Lung (tissue), 12 donors: Measurements from ENCODE around the gene KRTAP4-3. TPM values are rescaled to one million over a fixed set of nuclear protein-coding genes. Genes with fewer than 3 reads are reported as not detected.
"Not testable (repeated sequence)": the region's sequence is repeated elsewhere in the genome, so short reads cannot be mapped to it uniquely, and the experiment has no call there.

ENCODE experiments used
- ATAC-seq: fragments of 200-7000 bp; cut with Tn5 transposase; one replicate; pipeline ENCODE4 v1.9.1; 2020; ENCODE audit warnings: moderate number of reproducible peaks; ENCODE audit not compliant: insufficient read depth, low FRiP score
- DNase-seq, 3 donors: peaks; one replicate each; pipeline ENCODE4 v3.0.0-alpha.2; 2013 to 2017
- H3K27ac ChIP-seq, 2 donors: one replicate each; pipeline ENCODE4 v1.5.1; 2013; ENCODE audit warnings: mild to moderate bottlenecking in 2 of 2, moderate library complexity in 2 of 2, control low read depth in 1 of 2, inconsistent platforms in 1 of 2, low read depth in 1 of 2, low read length in 1 of 2
- H3K27me3 ChIP-seq, 3 donors: one replicate each; pipeline ENCODE4 v1.5.1; 2013; ENCODE audit warnings: low read length in 2 of 3; ENCODE audit not compliant: control insufficient read depth in 3 of 3, insufficient read depth in 3 of 3
- H3K36me3 ChIP-seq, 4 donors: one replicate each; pipeline ENCODE4 v1.5.1; 2013; ENCODE audit warnings: low read length in 4 of 4, mild to moderate bottlenecking in 1 of 4, moderate library complexity in 1 of 4; ENCODE audit not compliant: control insufficient read depth in 4 of 4, insufficient read depth in 4 of 4
- H3K4me1 ChIP-seq, 5 donors: one replicate each; pipeline ENCODE4 v1.5.1; 2013; ENCODE audit warnings: low read length in 5 of 5, mild to moderate bottlenecking in 2 of 5, moderate library complexity in 1 of 5; ENCODE audit not compliant: control insufficient read depth in 5 of 5, insufficient read depth in 5 of 5
- H3K4me3 ChIP-seq: one replicate; pipeline ENCODE4 v1.5.1; 2013; ENCODE audit warnings: mild to moderate bottlenecking, control low read depth, moderate library complexity
- H3K9ac ChIP-seq, 2 donors: one replicate each; pipeline ENCODE4 v1.5.1; 2013; ENCODE audit warnings: low read length in 2 of 2, control low read depth in 1 of 2; ENCODE audit not compliant: insufficient read depth in 1 of 2
- H3K9me3 ChIP-seq, 4 donors: one replicate each; pipeline ENCODE4 v1.5.1; 2013; ENCODE audit warnings: low read length in 3 of 4, mild to moderate bottlenecking in 1 of 4, moderate library complexity in 1 of 4; ENCODE audit not compliant: control insufficient read depth in 4 of 4, insufficient read depth in 3 of 4
- WGBS, 2 donors: extraction: QIAGEN DNeasy Blood & Tissue Kit; methylation state at CpG; one replicate each; pipeline ENCODE4 v1.1.7; 2013; 5-methylcytosine and 5-hydroxymethylcytosine counted together
- polyA plus RNA-seq, 2 donors: library from polyadenylated mRNA; stranded (reverse); fragments of 200-250 nt; gene quantifications; one replicate each; pipeline ENCODE4 v1.2.1, GENCODE V29; 2013
- total RNA-seq, 2 donors: library from RNA; depleted of rRNA in 1 of 2; stranded (reverse); fragments of >200 nt in 1 of 2; gene quantifications; one replicate each; pipeline ENCODE4 v1.2.1, GENCODE V29; 2014 to 2021
- TF ChIP-seq, protein P1 (sequence below): IDR thresholded peaks from 2 replicates; pipeline ENCODE4 v1.5.1; 2012; ENCODE audit warnings: mild to moderate bottlenecking; ENCODE audit errors: control extremely low read depth, extremely low read depth
- donor health status: control.
- donor health status: control.
- donor health status: Bipolar disorder and iron deficiency.
- donor health status: healthy.
- donor health status: DM: yes; HTN: yes; CAD: no.

The KRTAP4-3 gene
- total and polyA plus RNA-seq, 4 donors, result not detected

DNA sequence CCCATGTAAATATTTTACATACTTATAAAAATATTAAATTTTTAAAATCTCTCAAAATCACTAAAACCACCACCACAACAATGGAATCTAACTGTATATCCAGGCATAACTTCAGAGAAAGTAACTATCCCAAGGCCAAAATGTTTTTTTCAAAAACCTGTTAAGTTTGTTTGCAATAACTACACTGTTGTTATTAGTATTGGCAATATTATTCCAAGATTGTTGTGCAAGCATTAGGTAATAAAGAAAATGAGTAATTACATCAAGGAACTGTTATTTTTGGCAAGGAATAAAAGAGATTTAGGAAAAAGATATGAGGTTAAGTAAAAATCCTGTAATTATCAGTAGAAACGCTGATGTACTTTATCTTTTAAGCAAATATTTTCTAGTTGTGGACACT lies 40.6 kb downstream of the KRTAP4-3 start:
- ATAC-seq, result no peak
- no peak overlapping the region for H3K4me3 ChIP-seq
- H3K27ac ChIP-seq, result no peak overlapping the region
- peaks cover 0 to under 1% (median 0%) of the 10 kb centered on the region in 4 donors for H3K9me3 ChIP-seq
- no peak overlapping the region for H3K9ac ChIP-seq
- no peaks in the 10 kb centered on the region for H3K36me3 ChIP-seq
- H3K27me3 ChIP-seq, result no peaks in the 10 kb centered on the region
- no peaks in the 10 kb centered on the region for H3K4me1 ChIP-seq
- TF ChIP-seq, protein P1, sequence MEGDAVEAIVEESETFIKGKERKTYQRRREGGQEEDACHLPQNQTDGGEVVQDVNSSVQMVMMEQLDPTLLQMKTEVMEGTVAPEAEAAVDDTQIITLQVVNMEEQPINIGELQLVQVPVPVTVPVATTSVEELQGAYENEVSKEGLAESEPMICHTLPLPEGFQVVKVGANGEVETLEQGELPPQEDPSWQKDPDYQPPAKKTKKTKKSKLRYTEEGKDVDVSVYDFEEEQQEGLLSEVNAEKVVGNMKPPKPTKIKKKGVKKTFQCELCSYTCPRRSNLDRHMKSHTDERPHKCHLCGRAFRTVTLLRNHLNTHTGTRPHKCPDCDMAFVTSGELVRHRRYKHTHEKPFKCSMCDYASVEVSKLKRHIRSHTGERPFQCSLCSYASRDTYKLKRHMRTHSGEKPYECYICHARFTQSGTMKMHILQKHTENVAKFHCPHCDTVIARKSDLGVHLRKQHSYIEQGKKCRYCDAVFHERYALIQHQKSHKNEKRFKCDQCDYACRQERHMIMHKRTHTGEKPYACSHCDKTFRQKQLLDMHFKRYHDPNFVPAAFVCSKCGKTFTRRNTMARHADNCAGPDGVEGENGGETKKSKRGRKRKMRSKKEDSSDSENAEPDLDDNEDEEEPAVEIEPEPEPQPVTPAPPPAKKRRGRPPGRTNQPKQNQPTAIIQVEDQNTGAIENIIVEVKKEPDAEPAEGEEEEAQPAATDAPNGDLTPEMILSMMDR, result no peak
- DNase-seq, result no peak
- WGBS, 2 donors, result 67 to 83% methylated on average over 1 of the region's 1 CpG

DNA sequence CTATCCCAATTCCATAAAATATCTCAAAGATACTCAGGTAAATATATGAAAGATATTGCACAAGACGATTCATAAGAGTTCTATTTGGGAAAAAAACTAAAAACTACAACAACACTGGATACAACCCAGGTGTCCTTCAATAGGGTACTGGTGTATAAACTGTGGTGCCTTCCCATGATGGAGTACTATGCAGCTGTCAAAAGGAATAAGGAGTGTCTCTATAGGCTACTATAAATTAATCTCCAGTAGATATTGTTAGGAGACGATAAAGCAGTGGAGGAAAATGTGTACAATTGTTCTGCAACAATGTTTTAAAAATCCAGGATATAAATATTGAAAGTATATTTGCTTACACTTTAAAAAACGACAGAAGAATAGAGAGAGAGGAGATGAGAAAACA lies 41.6 kb downstream of the KRTAP4-3 start:
- ATAC-seq (no peak), DNase-seq (no peak)
- Histone ChIP-seq H3K36me3 (no peaks in the 10 kb centered on the region), H3K9ac (no peak overlapping the region), H3K27me3 (no peaks in the 10 kb centered on the region), H3K9me3 (peaks cover 0 to 3% (median 0%) of the 10 kb centered on the region in 4 donors), H3K4me1 (no peaks in the 10 kb centered on the region), H3K27ac (no peak overlapping the region), H3K4me3 (no peak overlapping the region)
- WGBS, 2 donors, result 81 to 89% methylated on average over 3 of the region's 3 CpGs
- TF ChIP-seq, protein P1, result no peak

DNA sequence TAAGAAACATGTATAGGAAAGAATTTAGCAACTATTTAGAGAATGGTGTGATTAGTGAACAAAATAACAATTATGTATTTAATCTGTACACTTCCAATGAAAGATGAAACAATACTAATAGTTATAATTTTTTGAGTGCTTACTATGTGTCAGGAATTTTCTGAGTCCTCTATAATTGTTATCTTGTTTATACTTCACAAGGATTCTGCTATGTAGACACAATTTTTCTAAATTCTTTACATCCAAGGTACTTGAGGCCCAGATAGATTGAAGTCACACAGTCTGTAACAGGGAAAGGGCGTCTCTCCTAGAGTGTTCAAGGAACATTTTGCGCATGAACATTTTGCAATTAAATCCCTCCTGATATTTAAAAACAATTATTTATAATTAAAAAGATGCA lies 43.0 kb downstream of the KRTAP4-3 start:
- Histone ChIP-seq H3K9me3 (peaks cover 0 to 3% (median 0%) of the 10 kb centered on the region in 4 donors), H3K9ac (no peak overlapping the region), H3K36me3 (no peaks in the 10 kb centered on the region), H3K4me3 (no peak overlapping the region), H3K4me1 (no peaks in the 10 kb centered on the region), H3K27me3 (no peaks in the 10 kb centered on the region), H3K27ac (no peak overlapping the region)
- ATAC-seq, result no peak
- TF ChIP-seq, protein P1, result no peak
- WGBS, 2 donors, result 73 to 99% methylated on average over 2 of the region's 2 CpGs
- no peak for DNase-seq

DNA sequence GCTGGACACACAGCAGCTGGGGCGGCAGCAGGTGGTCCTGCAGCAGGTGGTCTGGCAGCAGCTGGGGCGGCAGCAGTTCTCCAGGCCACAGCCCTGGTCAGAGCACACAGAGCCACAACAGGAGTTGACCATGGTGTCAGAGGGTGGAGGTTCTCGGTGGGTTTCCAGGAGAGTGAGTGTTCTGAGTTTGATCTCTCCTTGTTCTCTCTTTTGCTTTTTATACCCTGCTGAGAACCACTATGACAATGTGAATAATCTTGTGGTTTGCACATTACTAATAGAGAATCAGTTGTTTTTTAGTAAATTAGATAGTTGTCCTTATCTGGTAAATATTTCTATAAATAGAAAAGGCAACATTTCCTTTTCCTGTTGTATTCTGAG lies 44.0 kb downstream of the KRTAP4-3 start, which contains the start of gene KRTAP4-12:
TSS of gene KRTAP4-12 (minus strand) at position 192 of the 381 bp plus-strand sequence. CDS start at position 132, 60 bp downstream.
- not testable (repeated sequence) for H3K27me3 ChIP-seq, H3K27ac ChIP-seq, H3K9ac ChIP-seq, H3K4me3 ChIP-seq, H3K4me1 ChIP-seq, DNase-seq, H3K36me3 ChIP-seq, ATAC-seq, H3K9me3 ChIP-seq
- WGBS, 2 donors, result 81% methylated on average over 3 of the region's 3 CpGs

DNA sequence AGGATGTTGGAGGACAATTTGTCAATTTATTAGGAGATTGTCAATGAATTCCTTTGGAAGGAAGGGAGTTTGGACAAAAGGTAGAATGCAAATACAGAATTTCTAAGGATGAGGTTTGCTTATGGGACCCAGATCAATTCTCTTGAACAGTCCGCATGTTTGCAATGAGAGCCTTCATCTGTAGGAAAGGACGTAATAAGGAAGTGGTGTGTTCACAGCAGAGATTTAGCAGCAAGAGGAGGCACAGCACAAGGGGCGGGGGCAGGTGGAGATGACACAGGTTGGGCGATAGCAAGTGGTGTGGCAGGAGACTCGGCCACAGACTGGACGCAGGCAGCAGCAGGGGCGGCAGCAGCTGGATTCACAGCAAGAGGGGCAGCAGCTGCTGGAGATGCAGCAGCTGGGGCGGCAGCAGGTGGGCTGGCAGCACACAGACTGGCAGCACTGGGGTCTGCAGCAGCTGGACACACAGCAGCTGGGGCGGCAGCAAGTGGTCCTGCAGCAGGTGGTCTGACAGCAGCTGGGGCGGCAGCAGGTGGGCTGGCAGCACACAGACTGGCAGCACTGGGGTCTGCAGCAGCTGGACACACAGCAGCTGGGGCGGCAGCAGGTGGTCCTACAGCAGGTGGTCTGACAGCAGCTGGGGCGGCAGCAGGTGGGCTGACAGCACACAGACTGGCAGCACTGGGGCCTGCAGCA lies 44.6 kb downstream of the KRTAP4-3 start:
- H3K9me3 ChIP-seq, ATAC-seq, H3K4me3 ChIP-seq, H3K4me1 ChIP-seq, H3K27me3 ChIP-seq, DNase-seq, H3K9ac ChIP-seq, H3K36me3 ChIP-seq, H3K27ac ChIP-seq: not testable (repeated sequence)
- WGBS, 2 donors, result 87 to 88% methylated on average over 12 of the region's 12 CpGs
